ENCODE results near the gene TP53I11.
A peak's percentile ranks its signal among the peaks of the same experiment; 100 is the strongest.

Gene TP53I11

DNA sequence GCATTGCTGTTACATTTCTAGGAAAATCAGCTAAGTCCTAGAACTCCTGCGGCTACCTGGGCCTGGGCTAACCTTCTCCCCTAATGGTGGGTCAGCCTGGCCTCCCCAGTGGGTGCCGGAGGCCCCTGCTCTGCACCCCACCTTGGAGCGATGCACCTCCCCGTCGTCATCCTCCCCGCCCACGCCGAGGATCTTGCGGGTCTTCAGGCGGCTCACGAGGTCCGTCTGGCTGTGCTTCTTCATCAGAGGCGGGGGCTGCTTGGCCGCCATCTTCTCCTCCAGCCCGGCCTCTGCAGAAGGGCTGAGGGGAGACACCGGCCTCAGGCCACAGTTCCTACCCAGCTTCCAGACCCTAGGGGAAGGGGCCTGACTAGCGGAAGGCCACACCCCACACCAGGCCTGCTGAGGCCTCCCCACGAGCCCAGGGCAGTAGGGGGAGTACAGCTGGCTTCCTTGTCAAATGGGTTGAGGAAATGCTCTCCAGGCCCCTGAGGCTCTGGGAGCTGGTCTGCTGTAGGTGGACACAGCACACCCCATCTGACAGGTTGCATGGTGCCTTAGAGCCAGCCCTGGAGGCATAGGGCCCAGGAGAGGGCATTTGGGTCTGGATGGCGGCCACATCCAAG is 12.5 kb downstream of the TP53I11 start:
- no peaks in the 10 kb centered on the region for H3K36me3 ChIP-seq (ENCODE audit: insufficient read depth, low read length)
- H3K4me3 ChIP-seq (ENCODE audit: low read depth, low read length, poor library complexity, severe bottlenecking), result no peak overlapping the region
- no peaks in the 10 kb centered on the region for H3K9me2 ChIP-seq (ENCODE audit: low read depth, low read length)
- no peaks in the 10 kb centered on the region for H3K79me2 ChIP-seq (ENCODE audit: insufficient read depth, low read length)
- no peaks in the 10 kb centered on the region for H3K9me3 ChIP-seq (ENCODE audit: low read length)
- TF ChIP-seq EZH2 (IDR thresholded peaks at IDR 0.05; ENCODE audit: borderline replicate concordance, low read length) (no peak), CTCF (IDR thresholded peaks at IDR 0.05; ENCODE audit: low read length) (no peak)
- no peaks in the 10 kb centered on the region; the same call in 1 of the 2 replicates for H3K27me3 ChIP-seq (ENCODE audit: insufficient read depth, low read length)
- no peaks in the 10 kb centered on the region for H3F3A ChIP-seq (ENCODE audit: insufficient read depth, low read length)
- H3K4me1 ChIP-seq (ENCODE audit: insufficient read depth, low read length, severe bottlenecking), result peaks cover 7% of the 10 kb centered on the region
- no peak overlapping the region for H3K27ac ChIP-seq (ENCODE audit: low read depth, low read length, poor library complexity, severe bottlenecking)
- no peaks in the 10 kb centered on the region for H4K20me1 ChIP-seq (ENCODE audit: insufficient read depth, low read length)
- no peak overlapping the region for H2AFZ ChIP-seq (ENCODE audit: low read length)
- no peak overlapping the region for H3K9ac ChIP-seq (ENCODE audit: low read length)
- no peak overlapping the region for H3K4me2 ChIP-seq (ENCODE audit: low read length)

DNA sequence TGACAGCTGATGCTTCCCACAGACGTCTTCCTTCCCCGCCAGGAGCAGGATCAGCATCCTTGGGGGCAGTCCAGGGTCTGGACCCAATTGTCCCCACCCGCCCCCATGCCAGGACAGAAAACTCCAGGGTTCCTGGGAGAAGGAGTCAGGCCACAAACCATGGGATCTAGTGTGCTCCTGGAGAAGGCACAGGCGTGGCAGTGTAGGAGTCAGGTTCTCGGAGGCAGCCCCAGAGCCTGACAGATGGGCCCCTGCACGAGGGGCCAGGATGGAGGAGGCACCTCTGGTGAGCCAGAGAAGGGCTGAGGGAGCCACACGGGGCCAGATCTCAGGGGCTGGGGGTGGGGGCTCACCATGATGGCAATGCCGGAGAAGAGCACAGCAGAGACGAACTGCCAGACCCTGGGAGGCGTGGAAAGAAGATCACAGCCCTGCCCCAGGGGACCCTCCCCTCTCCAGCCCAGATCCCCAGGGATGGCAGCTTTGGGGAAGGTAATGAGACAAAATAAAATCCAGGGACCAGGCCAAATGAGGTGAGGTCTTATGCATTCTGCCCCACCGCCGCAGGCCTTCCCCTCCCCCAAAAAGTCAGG is 13.6 kb downstream of the TP53I11 start:
- no peaks in the 10 kb centered on the region for H3K9me3 ChIP-seq (ENCODE audit: low read length)
- no peaks in the 10 kb centered on the region for H3K79me2 ChIP-seq (ENCODE audit: insufficient read depth, low read length)
- no peak overlapping the region for H2AFZ ChIP-seq (ENCODE audit: low read length)
- H3F3A ChIP-seq (ENCODE audit: insufficient read depth, low read length), result no peaks in the 10 kb centered on the region
- H3K4me3 ChIP-seq (ENCODE audit: low read depth, low read length, poor library complexity, severe bottlenecking), result no peak overlapping the region
- no peaks in the 10 kb centered on the region; the same call in 1 of the 2 replicates for H3K27me3 ChIP-seq (ENCODE audit: insufficient read depth, low read length)
- no peak for TF ChIP-seq EZH2 (IDR thresholded peaks at IDR 0.05; ENCODE audit: borderline replicate concordance, low read length)
- no peak for TF ChIP-seq CTCF (IDR thresholded peaks at IDR 0.05; ENCODE audit: low read length)
- no peaks in the 10 kb centered on the region for H3K4me1 ChIP-seq (ENCODE audit: insufficient read depth, low read length, severe bottlenecking)
- no peak overlapping the region for H3K27ac ChIP-seq (ENCODE audit: low read depth, low read length, poor library complexity, severe bottlenecking)
- H3K4me2 ChIP-seq (ENCODE audit: low read length), result no peak overlapping the region
- no peak overlapping the region for H3K9ac ChIP-seq (ENCODE audit: low read length)
- H4K20me1 ChIP-seq (ENCODE audit: insufficient read depth, low read length), result no peaks in the 10 kb centered on the region
- no peaks in the 10 kb centered on the region for H3K36me3 ChIP-seq (ENCODE audit: insufficient read depth, low read length)
- H3K9me2 ChIP-seq (ENCODE audit: low read depth, low read length), result no peaks in the 10 kb centered on the region

DNA sequence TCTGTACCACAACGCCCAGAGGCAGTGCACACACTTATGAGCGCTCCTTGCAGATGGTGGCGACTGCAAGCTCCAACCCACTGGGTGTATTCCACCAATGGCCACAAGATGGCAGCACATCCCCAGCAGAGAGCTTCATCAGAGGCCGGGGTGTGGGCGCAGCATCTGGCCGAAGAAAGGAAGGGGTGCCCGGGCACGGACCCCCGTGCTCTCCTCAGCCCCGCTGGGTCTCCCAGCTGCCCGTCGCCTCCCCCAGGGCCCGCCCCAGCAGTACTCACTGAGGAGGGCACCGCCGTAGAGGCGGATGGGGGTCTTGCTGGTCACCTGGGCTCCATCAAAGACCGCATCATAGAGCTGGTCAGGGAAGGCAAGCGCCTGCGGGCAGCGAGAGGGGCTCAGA is 14.2 kb downstream of the TP53I11 start:
- no peak overlapping the region for H3K9ac ChIP-seq (ENCODE audit: low read length)
- no peaks in the 10 kb centered on the region for H3K9me2 ChIP-seq (ENCODE audit: low read depth, low read length)
- TF ChIP-seq EZH2 (IDR thresholded peaks at IDR 0.05; ENCODE audit: borderline replicate concordance, low read length) (no peak), CTCF (IDR thresholded peaks at IDR 0.05; ENCODE audit: low read length) (peak; percentile 85)
- no peaks in the 10 kb centered on the region for H3K4me1 ChIP-seq (ENCODE audit: insufficient read depth, low read length, severe bottlenecking)
- no peaks in the 10 kb centered on the region for H4K20me1 ChIP-seq (ENCODE audit: insufficient read depth, low read length)
- no peak overlapping the region for H2AFZ ChIP-seq (ENCODE audit: low read length)
- no peaks in the 10 kb centered on the region for H3K36me3 ChIP-seq (ENCODE audit: insufficient read depth, low read length)
- H3K79me2 ChIP-seq (ENCODE audit: insufficient read depth, low read length), result no peaks in the 10 kb centered on the region
- H3K4me3 ChIP-seq (ENCODE audit: low read depth, low read length, poor library complexity, severe bottlenecking), result no peak overlapping the region
- H3K9me3 ChIP-seq (ENCODE audit: low read length), result no peaks in the 10 kb centered on the region
- no peaks in the 10 kb centered on the region; the same call in 1 of the 2 replicates for H3K27me3 ChIP-seq (ENCODE audit: insufficient read depth, low read length)
- no peak overlapping the region for H3K4me2 ChIP-seq (ENCODE audit: low read length)
- H3K27ac ChIP-seq (ENCODE audit: low read depth, low read length, poor library complexity, severe bottlenecking), result no peak overlapping the region
- no peaks in the 10 kb centered on the region for H3F3A ChIP-seq (ENCODE audit: insufficient read depth, low read length)

All from OCI-LY1 (cell line).